GF-D8 (cell line): ENCODE measurements around the gene NT5C1A.

Experiments used
- DNase-seq: peaks from one replicate; lab custom pipeline; 2025; lab: John Stamatoyannopoulos, UW

NT5C1A gene

DNA sequence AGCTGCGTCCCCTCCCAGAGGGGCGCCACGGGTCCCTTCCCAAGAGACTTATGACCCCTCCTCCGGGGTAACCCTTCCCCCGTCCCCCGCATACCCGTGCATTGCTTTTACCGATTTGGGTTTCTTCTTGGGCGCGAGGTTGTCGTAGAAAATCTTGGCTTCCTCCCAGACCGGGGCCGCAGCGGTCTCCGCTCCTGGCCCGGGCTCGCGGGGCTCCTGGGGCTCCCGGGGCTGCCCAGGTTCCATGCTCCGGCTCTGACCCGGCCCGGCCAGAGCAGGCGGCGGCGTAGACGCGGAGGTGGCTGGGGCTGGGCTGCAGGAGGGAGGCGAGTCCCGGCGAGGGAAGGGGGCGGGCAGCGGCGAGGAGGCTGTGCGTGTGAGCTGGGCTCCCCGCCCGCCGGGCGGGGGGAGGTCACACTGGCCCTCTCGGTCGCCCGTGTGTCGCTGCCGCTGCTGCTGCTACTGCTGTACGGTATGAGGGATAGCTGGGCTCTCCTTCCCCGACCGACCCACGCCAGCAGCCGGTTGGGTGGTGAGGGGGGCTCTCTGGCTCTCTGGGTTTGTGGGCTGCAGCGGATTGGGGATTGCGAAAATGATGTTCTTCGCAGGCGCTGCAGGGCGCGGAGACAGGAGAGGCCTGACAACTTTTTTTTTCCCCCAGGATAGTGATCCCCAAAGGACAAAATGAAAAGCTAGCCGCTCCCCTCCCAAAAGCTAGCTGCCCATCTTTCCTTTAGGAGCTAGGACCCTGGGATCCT lies at the start of gene NT5C1A:
Gene NT5C1A, minus strand, starts transcription at position 315 of the 758 bp plus-strand sequence. Its CDS starts 69 bp downstream, at position 246.
- DNase-seq, result no peak

DNA sequence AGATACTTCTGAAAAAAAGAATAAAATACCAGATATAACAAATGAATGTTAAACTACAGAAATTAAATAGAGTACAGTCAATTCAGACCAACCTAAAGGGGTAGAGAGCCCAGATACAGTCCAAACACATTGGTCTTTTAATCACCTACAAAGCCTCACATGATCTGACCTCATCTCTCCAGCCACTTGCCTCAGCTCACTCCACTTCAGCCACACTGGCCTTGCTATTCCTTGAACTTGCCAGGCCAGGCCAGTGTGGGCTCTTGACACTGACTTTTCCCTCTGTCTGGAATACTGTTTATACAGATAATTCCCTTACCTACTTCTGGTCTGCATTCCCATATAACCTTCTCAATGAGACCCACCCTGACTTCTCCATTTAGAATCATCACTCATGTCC lies 49.8 kb upstream of the NT5C1A start:
- DNase-seq, result no peak

DNA sequence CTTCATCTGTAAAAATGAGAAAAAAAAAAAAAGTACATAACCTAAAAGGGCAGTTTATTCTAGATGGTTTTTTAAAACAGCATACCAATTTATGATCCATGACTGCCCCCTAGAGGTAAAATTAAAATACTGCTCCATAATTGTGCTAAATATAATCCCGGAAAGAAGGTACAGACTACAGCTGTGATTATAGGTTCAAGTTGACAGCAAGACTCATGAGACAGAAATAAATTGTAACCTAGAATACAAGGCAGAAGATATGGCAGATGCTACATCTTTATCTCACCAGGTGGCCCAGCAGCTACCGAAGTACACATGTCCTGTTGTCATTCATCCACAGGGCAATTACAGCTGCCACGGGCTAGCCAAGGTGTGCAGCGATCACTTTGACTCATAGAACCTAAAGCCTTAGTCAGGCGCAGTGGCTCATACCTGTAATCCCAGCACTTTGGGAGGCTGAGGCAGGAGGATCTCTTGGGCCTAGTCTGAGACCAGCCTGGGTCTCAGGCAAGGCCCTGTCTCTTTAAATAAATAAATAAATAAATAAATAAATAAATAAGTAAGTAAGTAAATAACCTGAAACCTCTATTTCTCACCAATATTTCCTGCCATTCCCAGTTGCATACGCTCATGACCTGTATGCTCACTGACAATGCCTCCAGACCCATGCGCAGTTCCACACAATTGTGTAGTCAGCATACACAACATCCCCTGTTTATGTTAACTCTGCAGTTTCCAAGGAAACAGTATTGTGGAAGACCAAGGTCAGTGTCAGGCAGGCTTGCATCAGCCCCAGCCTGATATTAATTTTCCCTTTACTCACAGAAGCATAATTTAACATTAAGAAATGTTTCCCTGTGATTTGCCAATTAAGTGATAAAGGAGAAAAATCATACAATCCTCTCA lies 48.4 kb upstream of the NT5C1A start:
- peak; percentile 31 for DNase-seq

DNA sequence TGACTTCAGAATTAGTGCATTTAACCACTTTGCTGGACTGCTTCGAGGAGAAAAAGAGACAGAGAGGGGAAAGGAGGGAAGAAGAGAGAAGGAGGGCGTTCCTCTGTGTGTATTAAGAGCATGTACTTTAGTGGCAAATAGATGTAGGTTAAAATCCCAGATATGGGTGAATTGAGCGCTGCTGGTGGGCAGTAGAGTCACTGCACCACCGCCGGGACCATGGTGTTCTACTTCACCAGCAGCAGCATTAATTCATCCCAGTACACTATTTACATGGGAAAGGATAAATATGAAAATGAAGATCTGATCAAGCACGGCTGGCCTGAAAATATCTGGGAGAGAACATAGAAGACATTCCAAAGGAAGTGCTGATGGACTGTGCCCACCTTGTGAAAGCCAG lies 45.9 kb upstream of the NT5C1A start:
- DNase-seq, result no peak

DNA sequence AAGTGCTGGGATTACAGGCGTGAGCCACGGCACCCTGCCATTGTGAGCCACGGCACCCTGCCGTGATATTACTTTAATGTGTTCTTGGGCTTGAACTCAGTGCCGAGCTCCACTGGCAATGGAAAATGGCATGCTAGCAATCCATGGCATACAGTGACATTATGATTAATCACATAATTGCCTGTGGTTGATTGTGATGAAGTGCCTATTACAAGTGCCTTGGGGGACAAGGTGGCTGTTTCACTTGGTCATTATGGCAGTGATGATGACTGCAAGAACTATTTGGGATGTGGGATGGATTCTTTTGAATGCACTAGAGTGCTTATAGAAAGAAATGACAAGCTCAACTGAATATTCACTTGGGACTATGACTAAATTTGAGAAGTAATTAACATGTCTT lies 41.6 kb upstream of the NT5C1A start:
- no peak for DNase-seq

DNA sequence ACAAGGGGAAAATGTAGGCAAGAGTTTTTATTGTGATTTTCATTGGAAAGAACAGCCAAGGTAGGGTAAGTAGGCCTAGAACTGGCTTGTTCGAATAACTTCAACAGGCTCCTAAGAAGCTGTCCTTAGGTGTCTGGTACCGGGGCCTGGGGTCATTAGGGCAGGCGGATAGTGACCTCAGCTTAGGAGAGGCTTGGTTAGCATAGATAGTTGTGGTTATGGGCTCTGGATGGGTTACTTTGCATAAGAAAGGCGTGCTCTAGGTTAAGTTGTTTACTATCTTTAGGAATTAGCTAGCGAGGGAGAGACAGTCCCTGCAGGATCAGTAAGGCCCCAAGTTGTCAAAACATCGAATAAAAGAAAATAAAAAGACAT lies 40.0 kb upstream of the NT5C1A start:
- DNase-seq, result no peak

DNA sequence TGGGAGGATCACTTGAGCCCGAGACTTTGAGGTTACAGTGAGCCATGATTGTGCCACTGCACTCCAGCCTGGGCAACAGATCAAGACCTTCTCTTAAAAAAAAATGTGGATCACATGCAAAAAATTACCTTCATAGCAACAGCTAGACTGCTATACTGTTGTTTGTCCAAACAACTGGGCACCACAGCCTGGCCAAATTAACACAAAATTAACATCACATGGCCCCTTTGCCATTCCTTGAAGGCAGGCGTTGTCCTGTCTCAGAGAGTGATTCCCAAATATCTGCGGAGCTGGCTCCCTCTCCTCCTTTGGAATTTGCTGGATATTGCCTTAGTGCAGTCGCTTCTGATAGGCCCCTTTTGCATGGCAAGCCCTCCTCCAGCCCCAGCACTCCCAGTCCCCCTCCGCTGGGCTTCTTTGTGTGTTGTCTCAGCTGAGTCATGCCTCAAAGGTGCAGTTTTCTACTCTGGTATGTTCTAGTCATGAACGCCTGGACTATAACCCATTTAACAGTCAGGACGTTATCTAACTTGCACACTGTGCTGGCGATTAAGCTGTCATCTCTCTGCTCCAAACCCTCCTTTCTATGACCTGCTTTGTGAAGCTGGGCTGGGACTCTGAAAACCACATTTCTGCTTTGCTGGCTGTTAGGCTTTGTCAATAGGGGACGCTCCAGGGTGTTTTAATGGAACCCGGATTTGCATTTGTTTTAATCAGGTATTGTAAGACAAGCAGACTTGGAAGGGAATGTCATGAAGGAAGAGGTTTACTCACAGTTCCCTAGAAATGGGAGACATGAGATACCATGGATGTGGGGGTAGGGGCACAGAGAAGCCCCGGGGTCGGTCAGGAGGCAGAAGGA lies 39.4 kb upstream of the NT5C1A start:
- no peak for DNase-seq

DNA sequence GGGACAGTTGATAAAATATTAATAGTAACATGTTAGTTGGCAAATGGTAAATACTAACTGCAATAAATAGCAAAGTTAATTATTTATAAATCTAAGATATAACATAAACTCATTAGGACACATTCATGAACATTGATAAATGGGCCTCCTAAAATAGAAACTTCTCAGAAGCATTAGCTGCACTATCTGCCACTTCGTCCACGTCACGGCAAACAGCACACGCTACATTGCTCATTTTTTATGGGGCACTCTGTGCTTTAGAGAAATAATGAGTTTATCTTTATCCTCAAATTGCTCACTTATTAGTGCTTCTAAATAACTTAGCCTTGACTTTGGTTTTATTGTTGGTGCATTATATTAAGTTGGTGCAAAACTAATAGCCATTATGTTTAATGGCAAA lies 35.6 kb upstream of the NT5C1A start:
- DNase-seq, result no peak

DNA sequence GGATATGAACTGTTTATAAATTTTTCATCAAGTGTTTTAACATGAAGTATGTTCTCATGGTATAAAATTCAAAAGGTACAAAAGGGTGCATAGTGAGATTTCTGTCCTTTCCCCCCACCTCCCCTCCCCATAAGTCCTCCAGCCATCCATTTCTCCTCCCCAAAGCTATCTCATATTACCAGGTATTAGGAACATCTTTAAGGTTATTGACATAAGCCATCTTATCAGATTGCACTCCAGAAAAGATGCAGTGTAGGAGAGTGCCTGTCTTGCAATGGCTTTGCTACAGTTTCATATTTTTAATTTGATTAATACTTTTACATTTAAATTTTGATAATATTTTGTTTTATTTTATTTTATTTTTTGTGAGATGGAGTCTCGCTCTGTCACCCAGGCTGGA lies 32.9 kb upstream of the NT5C1A start:
- no peak for DNase-seq

DNA sequence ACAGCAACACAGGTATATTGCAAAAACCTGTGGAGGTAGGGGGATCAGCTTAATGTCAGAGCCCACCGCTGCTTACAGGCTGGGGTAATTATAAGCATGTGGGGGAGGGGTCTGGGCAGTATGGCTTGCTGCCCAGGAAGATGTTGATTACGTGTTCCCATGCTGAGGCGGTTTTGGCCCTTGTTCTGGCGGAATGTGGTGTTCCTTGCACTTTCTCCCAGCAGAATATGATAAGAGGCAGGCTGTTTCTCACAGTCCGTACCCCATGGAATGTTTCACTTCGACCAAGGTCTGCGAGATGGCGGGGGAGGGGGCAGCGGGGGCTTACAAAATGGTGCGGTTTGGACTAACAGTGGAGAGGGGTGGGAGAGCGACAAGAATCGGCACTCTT lies 29.1 kb upstream of the NT5C1A start:
- no peak for DNase-seq

DNA sequence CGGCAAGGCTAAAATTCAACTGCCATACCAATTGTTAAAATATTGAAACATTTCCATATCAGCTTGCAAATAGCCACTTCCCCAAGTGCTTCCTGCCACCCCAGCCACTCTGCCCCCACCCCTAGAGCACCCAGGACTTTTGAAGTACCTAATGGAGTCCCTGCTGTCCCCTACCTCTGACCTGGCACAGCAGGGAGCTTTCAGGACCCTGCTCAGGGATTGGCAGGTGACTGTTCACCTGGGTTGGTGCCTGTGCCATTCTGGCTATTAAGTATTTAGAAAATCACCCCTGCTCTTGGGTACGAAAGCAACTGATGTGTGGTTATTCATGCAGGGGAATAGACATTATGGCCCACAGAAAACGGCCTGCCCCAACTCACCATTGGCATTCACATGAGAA lies 28.4 kb upstream of the NT5C1A start:
- DNase-seq, result no peak

DNA sequence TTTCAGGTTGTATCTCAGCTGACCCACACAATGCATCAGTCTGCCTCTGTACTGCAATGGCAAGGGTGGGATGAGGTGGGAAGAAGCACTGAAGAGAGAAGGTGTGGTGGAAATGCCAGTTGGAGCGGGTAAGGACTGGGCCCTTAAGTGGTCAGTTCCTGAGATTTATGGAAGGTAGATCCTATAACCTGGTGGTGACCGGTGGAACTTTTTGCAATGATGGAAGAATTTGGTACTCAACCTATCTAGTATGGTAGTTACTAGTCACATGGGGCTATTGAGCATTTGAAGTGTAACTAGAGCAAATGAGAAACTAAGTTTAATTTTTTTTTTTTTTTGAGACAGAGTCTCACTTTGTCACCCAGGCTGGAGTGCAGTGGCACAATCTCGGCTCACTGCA lies 27.5 kb upstream of the NT5C1A start:
- DNase-seq, result no peak

DNA sequence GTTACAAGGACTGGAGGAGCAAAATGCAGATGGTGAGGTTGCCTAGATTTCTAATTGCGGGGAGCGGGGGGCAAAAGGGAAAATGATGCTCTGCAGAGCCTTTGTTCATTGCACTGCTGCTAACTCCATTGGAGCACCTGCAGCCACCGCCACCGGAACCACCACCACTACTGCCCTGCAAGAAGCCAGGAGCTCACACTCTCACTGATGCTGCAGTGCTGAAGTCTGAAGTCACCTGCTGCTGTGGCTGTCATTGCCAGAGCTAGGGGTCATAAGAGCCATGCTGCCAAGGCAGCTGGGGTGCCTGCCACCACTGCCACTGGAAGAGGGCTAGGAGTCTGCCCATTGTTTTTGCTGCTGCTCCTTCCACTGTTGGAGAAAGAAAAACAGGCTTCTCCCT lies 26.7 kb upstream of the NT5C1A start:
- no peak for DNase-seq

DNA sequence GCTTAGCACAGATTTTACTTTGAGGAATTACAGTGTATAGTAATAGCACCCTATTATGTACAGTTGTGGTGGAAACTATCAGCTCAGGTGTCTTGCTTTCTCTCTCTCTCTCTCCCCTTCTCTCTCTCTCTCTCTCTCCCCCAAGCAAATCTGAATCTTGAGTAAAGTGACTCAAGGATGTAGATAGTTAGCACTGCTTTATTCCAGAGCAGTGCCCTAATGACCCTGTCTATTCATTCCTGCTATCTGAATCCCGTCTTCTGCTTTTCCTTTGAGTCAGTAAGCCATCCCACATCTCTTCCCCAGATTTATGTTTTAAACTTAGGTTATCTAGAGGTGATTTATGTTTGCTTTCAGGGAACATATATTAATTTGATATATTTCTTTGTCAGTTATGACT lies 24.5 kb upstream of the NT5C1A start:
- no peak for DNase-seq

DNA sequence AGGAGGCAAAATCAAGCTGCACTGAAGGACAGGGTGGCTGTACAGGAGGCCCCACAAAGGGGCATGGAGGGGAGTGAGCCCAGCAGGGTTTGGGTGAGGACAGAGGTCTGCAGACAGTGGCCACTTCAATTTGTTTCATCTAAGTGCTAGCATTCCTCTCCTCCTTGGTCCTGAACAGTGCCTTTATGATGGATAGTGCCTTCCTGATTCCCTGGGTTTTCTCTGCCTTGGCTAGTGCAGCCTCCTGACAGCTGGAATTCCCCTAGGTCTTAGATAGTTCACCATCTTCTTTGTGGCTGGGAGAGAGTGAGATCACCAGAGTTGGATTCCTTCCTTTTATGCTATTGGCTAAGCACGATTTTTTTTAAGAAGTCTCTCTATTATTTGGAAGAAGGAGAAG lies 23.1 kb upstream of the NT5C1A start:
- no peak for DNase-seq

DNA sequence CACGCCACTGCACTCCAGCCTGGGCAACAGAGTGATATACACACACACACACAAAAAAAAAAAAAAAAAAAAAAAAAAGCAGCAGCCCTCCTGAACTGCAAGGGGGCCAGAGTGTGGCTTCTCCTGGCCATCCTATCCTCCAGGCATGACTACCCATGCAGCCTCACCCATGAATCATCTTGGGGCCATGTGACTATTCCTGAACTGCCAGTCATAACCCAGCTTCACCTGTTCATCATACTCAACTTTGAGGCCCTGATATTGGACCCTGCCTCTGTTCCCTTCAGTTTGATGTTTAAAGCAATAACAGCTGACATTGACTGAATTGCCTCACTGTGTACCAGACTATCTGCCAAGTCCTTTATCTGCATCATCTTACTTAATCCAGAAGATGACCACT lies 22.1 kb upstream of the NT5C1A start:
- DNase-seq, result no peak

DNA sequence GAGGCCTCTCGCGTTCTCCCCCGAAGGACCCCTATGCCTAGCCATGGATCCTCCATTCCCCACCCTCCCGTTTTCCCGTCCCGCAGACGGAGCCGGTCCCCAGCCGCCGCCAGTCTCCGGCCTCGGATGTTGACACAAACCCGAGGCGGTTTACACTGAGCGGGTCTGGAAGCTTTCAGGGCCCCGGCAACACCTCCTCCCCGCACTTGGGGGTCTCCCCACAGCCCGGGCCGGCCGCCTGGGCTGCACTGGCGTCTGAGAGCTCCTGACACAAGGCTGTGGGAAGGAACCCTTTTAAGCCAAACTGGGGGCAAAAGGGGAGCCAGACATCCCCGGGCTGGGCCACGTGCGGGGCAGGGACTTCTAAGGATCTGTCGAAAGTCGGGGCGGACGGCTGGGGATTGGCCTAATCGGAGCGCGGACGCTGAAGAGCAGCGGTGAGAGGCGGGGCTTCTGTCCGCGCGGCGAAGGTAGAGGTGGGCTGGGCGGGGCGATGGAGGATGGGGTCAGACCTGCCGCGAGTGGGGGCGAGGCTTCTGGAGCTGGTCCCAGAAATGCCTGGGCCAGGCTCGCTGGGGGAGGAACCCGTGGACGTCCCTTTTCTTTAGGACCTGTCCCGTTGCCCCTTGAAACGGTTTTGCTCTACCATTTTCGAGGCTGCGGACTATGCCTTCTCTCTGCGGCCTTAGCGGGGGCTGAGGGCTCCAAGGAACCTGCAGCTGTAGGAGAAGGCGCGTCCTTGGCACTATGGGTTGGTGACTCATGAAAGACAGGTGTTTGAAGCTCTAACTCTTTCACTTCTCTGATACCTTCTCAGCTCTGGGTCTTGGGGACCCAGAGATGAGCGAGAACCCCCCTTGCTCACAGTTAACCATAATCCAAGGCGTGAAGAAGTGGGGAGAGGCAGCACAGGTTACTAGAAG lies 20.5 kb upstream of the NT5C1A start:
- DNase-seq, result no peak

DNA sequence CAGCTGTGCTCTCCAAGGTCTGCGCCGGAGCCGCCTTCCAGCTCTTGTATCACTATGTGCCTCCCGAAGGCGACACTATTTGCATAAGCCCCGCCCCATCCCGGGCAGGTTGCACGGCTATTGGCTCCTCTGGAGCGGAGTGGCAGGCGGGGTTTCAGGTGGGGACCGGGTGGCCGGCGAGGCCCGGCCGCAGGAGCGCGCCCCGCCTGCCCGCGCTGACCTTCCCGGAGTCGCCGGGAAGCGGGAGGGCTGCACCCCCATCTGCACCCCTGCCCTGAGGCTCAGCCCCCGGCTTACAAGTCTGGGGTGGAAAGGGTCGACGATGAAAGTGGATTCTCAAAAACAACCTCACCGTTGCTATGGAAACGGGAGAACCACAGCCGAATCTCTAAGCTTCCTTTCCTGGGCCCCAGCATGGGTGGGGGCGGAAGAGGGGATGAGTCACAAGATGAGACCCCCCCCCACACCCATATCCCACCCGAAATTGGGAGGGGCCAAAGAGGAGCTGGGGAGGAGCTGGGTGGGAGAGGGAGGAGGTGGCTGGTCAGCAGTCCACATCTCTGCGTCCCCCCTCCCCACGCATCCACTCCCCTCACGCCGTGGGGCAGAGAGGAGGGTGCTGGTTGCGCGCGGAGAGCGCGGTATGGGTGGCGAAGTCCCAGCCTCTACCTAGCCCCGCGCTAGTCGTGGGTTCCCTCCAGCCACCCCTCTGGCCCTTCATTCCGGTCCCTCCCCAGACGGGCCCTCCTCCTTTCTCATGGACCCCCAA lies 19.7 kb upstream of the NT5C1A start, which contains the start of gene HPCAL4:
Gene HPCAL4, minus strand, starts transcription at position 51 of the 769 bp plus-strand sequence. CDS start 6,830 bp downstream, outside the sequence.
- DNase-seq, result no peak

DNA sequence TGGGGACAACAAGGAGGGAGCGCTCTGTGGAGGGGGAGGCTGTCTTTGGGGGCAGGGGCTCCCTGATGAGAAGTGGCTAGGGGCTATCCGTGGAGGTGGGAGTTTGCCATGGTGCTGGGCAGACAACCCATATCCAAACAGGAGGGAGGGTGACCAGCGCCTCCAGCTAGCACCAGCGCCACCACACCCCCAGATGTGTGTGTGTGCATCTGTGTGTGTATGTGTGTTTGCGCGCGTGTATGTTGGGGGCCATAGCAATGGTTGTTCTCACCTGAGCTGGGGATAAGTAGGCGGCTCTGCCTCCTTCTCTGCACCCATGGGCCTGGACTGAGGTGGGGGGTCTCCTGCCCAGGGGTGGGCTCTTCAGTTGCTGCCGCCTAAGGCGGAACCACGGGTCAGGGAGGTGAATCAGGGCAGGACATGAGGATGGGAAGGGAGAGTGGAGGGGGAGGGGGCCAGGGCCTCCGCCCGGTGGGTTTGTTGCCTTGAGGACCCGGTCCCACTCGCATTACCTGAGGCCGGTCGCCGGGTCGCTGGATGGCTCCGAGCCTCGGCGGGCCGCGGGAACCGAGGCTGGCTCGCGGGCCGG lies 19.0 kb upstream of the NT5C1A start:
- no peak for DNase-seq

DNA sequence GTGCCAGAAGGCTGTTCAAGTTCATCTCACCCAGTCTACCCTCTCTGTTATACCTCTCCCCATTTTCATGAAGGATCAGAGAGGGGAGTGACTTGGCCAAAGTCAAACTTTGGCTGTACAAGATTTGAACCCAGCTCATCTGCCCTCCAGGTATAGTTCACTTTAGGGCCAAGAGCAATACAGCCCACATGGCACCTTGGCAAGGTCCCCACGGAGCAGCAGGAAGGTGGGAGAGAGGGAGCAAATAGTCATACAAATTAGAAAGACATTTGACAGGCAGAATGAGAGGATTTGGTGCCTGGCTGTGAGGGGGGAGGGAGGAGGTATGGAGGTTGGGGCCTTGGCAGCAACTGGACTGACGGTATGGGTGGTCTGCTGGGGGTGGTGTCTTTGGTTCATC lies 18.3 kb upstream of the NT5C1A start:
- no peak for DNase-seq
